HG03039 (cell line): Measurements from ENCODE around the gene TM4SF5.

ENCODE experiments used
- ATAC-seq: cut with Tn5 transposase; IDR thresholded peaks from one replicate; pipeline ENCODE4 v1.9.1; 2021; ENCODE audit warnings: mild to moderate bottlenecking, moderate library complexity; ENCODE audit not compliant: unreplicated experiment

The TM4SF5 gene

DNA sequence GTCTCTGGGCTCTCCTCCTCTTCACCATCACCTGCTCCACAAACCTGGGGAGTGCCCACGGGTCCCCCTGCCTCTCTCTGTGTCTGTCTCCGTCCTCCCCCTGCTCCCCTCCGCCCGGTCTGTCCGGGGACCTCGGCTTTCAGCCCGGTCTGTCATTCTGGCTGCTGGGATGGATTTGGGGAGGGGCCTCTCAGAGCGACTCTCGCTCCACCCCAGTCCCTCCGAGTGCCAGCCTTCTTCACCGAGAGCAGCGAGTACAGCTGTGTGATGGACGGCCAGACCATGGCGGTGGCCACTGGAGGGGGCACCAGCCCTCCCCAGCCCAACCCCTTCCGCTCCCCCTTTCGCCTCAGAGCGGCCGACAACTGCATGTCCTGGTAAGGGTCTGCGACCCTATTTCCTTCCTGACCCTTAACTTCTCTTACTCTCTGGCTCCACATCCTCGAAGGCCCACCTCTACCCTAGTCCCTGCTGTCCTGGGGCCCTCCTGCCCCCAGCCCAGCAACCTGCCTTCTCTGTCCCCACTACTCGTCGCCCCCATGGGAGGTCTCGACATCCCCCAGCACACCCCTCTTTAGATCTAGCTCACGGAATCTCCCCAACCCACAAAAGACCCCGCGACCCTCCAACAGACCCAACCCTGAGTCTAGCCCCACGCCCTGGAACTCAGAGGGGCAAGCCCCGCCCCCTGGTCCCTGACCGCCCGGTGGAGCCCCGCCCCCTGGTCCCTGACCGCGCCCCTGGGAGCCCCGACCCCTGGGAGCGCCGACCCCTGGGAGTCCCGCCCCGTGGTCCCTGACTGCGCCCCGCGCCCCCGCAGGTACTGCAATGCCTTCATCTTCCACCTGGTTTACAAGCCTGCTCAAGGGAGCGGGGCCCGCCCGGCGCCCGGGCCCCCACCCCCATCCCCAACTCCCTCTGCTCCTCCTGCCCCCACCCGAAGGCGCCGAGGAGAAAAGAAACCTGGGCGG is 26.4 kb upstream of the TM4SF5 start:
- no peak for ATAC-seq

GRCh38 chr17:4747847-4748246 is 23.8 kb upstream of the TM4SF5 start:
- ATAC-seq, result no peak

GRCh38 chr17:4748686-4749085 is 23.0 kb upstream of the TM4SF5 start:
- ATAC-seq, result no peak

DNA sequence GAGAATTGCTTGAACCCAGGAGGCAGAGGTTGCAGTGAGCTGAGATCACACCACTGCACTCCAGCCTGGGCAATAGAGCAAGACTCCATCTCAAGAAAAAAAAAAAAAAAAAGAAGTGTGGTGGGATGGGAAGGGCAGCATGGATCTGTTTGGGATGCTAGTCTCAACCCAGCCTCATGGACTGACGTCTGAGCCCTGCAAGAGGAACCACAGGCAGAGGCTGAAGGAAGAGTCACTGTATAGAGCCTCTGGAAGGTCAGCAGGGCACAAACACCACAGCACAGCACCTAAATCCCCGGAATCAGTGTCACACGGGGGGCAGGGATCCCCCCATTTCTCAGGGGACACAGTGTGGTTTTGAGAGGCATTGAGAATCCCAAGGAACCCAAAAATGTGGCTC is 21.1 kb upstream of the TM4SF5 start:
- no peak for ATAC-seq

- no peak for ATAC-seq
Observed at GRCh38 chr17:4751932-4752331, 19.8 kb upstream of the TM4SF5 start.

GRCh38 chr17:4753392-4753791 is 18.3 kb upstream of the TM4SF5 start:
- no peak for ATAC-seq

- no peak for ATAC-seq
Observed at GRCh38 chr17:4759776-4760236, 11.9 kb upstream of the TM4SF5 start.

DNA sequence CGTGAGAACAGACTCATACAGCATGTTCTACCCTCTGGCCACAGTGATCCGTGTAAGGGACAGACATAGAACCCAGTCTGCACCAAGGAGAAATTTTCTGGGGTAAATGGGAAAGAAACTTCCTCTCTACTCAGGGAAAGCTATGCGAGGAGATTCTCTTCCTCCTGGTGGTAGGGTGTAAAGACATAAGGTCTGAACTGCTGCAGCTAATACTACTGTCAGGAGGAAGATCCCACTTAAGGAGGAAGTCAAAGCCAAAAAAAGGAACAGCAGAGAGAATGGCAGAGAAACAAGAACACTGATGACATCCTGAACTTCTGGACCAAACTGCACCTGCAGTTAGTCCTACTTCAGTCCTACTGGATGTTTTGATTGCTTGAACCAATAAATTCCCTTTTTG is 7.1 kb upstream of the TM4SF5 start:
- ATAC-seq, result no peak

DNA sequence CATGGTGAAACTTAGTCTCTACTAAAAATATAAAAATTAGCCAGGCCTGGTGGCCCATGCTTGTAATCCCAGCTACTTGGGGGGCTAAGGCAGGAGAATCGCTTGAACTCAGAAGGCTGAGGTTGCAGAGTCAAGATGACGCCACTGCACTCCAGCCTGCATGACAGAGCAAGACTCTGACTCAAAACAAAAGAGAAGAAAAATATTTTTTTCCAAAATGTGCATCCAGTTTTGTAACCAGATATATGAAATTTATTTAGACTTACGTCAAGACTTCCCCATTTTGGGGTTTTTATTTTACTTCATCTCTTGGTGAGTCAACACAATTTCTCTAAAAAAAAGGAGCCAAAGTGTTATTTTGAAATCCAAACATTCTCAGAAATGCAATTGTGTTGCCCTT is 5.5 kb upstream of the TM4SF5 start:
- ATAC-seq, result no peak

DNA sequence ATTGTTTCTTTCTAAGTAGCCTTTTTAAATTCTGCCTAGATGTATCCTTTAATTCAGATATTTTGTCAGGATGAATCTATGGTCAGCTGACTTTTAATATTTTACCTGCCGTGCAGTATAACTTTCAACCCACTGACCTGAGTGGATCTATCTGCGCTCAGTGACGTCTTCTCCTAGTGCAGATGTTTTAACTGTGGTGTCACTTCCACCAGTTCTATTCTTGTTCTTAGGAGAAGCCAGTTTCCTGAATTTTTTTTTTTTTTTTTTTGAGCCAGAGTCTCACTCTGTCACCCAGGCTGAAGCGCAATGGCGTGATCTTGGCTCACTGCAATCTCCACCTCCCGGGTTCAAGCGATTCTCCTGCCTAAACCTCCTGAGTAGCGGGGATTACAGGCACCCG is 5.0 kb upstream of the TM4SF5 start:
- ATAC-seq, result no peak

- ATAC-seq, result no peak
Observed at GRCh38 chr17:4768298-4768697, 3.4 kb upstream of the TM4SF5 start.

- ATAC-seq, result no peak
Observed at GRCh38 chr17:4769628-4770027, 2.1 kb upstream of the TM4SF5 start.

- ATAC-seq, result no peak
Observed at GRCh38 chr17:4772235-4772613, 538 bp downstream of the TM4SF5 start.

DNA sequence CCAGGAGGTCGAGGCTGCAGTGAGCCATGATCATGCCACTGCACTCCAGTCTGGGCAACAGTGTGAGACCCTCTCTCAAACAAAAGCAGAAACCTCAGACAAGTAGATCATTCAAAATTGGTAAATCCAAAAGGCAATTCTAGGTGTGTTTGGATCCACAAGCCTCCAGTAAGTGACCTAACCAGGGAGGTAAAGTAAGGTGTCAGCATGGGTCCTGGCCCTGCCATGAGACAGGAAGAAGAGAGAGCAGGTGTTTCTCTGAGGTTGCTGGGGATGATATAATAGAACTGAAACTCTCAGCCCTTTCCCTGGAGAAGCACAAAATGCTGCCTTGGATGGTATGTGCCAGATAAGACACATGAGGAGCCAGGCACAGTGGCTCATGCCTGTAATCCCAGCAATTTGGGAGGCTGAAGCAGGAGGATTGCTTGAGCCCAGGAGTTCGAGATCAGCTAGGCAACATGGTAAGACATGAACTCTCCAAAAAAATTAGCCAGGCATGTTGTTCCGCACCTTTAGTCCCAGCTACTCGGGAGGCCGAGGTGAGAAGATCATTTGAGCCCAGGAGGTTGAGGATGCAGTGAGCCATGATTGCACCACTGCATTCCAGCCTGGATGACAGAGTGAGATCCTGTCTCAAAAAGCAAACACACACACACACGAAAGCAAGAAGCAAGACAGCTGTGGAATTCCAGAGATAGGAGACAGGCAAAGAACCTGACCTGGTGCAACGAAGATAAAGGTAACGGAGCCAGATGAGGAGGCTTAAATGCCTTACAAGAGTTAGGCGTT is 6.5 kb downstream of the TM4SF5 start:
- no peak for ATAC-seq

GRCh38 chr17:4780325-4780955 is 8.8 kb downstream of the TM4SF5 start:
- no peak for ATAC-seq

DNA sequence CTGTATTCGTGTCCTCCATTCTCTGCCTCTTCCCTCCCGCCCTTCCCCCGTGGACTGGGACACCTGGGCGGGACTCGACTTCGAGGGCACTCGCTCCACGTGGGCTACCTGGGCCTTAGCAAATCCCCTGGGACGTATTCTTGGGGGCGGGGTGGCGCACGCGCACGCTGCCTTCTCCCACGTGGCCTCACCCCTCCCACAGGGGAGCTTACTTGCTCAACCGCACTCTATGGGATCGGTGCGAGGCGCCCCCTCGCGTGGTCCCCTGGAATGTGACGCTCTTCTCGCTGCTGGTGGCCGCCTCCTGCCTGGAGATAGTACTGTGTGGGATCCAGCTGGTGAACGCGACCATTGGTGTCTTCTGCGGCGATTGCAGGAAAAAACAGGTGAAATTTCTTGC is 11.0 kb downstream of the TM4SF5 start:
- no peak for ATAC-seq

GRCh38 chr17:4785311-4786105 is 13.8 kb downstream of the TM4SF5 start:
- no peak for ATAC-seq

DNA sequence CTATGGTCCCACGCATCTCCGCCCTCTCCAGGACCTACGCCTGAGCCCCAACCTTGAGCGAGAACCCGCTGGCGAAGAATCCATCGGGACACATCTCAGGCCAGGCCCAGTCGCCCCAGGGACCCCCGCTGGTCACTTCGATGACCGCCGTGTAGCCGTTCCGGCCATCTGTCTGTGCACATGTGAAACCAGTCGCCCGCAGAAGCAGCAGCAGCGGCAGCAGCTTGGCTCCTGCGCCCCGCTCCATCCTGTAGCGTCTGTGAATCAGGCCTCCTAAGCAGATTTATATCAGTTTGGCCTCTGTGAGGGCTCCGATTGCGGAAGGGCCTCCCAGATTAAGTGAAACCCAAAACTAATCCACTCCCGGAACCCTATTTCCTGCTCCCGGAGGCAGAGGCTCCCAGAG is 14.4 kb downstream of the TM4SF5 start, which contains the start of gene VMO1:
Gene VMO1, minus strand, starts transcription at position 259 of the 406 bp plus-strand sequence. Its CDS starts 12 bp downstream, at position 247.
- ATAC-seq, result no peak

DNA sequence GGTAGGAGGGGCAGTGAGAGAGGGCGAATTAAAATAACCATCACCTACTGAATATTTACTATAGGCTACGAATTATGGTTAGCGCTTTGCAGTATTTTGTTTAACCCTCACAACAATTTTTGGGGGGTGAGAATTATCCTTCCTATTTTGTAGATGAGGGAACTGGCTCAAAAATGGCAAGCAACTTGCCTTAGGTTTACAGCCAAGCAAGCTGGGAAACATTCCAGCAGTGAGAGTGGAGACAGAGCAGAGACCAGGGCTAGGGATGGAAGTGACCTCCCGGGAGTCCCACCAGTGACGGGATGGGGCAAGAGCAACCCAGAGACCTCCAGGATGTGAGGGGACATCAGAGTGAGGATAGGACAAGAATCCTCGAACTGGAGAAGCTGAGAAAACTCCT is 14.8 kb downstream of the TM4SF5 start:
- ATAC-seq, result no peak

- ATAC-seq, result no peak
Observed at GRCh38 chr17:4788159-4788806, 16.6 kb downstream of the TM4SF5 start.
